IMR-90 (cell line): ENCODE measurements around the gene ZBTB44. TPM values are rescaled to one million over a fixed set of nuclear protein-coding genes. Genes with fewer than 3 reads are reported as not detected.

Experiments used
- ATAC-seq: fragments of 200-7000 bp; cut with Tn5 transposase; 2 replicates; pipeline ENCODE4 v1.9.1; 2020; ENCODE audit warnings: low read depth, mild to moderate bottlenecking, moderate library complexity
- BruUV-seq: library from RNA; stranded (reverse); fragments of 400-500 nt; replicated peaks from 2 replicates; lab custom pipeline; 2021; lab: Mats Ljungman, UMichigan
- CTCF ChIA-PET: fragments of 300-600 bp; formaldehyde crosslinking; extraction: SDS; loops from one replicate; lab custom pipeline; 2021; ENCODE audit warnings: antibody characterized with exemption; lab: Yijun Ruan, JAX
- POLR2A ChIA-PET: fragments of 300-600 bp; sonication (Branson Sonifier 250); formaldehyde crosslinking; loops from one replicate; lab custom pipeline; 2022; ENCODE audit warnings: antibody characterized with exemption; ENCODE audit not compliant: unreplicated experiment; lab: Charles Lee
- DNase-seq: peaks from one replicate; pipeline ENCODE4 v3.0.0; 2013
- H2AFZ ChIP-seq: replicated peaks from 2 replicates; pipeline ENCODE3; 2013; ENCODE audit warnings: low read length, mild to moderate bottlenecking; ENCODE audit not compliant: poor library complexity
- H2AK5ac ChIP-seq: 2 replicates; pipeline ENCODE4 v1.6.1; 2013; ENCODE audit warnings: low read depth, low read length, inconsistent platforms
- H2AK9ac ChIP-seq: replicated peaks from 2 replicates; pipeline ENCODE3; 2013; ENCODE audit warnings: mild to moderate bottlenecking, low read depth, low read length, moderate library complexity; ENCODE audit not compliant: poor library complexity
- H2BK120ac ChIP-seq: 2 replicates; pipeline ENCODE4 v1.6.1; 2013; ENCODE audit warnings: low read depth, low read length, inconsistent platforms
- H2BK15ac ChIP-seq: 3 replicates; pipeline ENCODE4 v1.6.1; 2013; ENCODE audit warnings: low read depth, low read length, inconsistent platforms
- H2BK20ac ChIP-seq: 2 replicates; pipeline ENCODE4 v1.6.1; 2013; ENCODE audit warnings: low read depth, mild to moderate bottlenecking, inconsistent platforms, low read length, moderate library complexity
- H2BK5ac ChIP-seq: 2 replicates; pipeline ENCODE4 v1.6.1; 2013; ENCODE audit warnings: mild to moderate bottlenecking, low read depth, low read length, inconsistent platforms; ENCODE audit not compliant: poor library complexity, severe bottlenecking
- H3K14ac ChIP-seq: replicated peaks from 2 replicates; pipeline ENCODE4 v1.6.1; 2013; ENCODE audit warnings: low read depth, low read length, inconsistent platforms
- H3K18ac ChIP-seq: 2 replicates; pipeline ENCODE4 v1.6.1; 2013; ENCODE audit warnings: low read depth, low read length, control low read depth
- H3K23ac ChIP-seq: 2 replicates; pipeline ENCODE4 v1.6.1; 2013; ENCODE audit warnings: low read depth, low read length, inconsistent platforms
- H3K27ac ChIP-seq: 2 replicates; pipeline ENCODE4 v1.5.1; 2013; ENCODE audit warnings: mild to moderate bottlenecking, control low read depth, low read length; ENCODE audit not compliant: insufficient read depth
- H3K27me3 ChIP-seq: 2 replicates; pipeline ENCODE4 v1.6.1; 2013; ENCODE audit warnings: low read length; ENCODE audit not compliant: control insufficient read depth, insufficient read depth
- H3K36me3 ChIP-seq: 2 replicates; pipeline ENCODE4 v1.6.1; 2013; ENCODE audit warnings: low read length, mixed read lengths; ENCODE audit not compliant: control insufficient read depth, insufficient read depth
- H3K4ac ChIP-seq: 2 replicates; pipeline ENCODE4 v1.6.1; 2013; ENCODE audit warnings: low read depth, low read length, inconsistent platforms
- H3K4me1 ChIP-seq: 2 replicates; pipeline ENCODE4 v1.6.1; 2013; ENCODE audit warnings: low read length, mixed read lengths; ENCODE audit not compliant: control insufficient read depth, insufficient read depth
- H3K4me2 ChIP-seq: 2 replicates; pipeline ENCODE4 v1.6.1; 2013; ENCODE audit warnings: low read depth, mild to moderate bottlenecking, control low read depth, low read length, moderate library complexity
- H3K4me3 ChIP-seq: 2 replicates; pipeline ENCODE4 v1.5.1; 2013; ENCODE audit warnings: low read depth, mild to moderate bottlenecking, control low read depth, low read length, moderate library complexity; ENCODE audit not compliant: insufficient read depth
- H3K56ac ChIP-seq: 2 replicates; pipeline ENCODE4 v1.6.1; 2013; ENCODE audit warnings: low read length, inconsistent platforms; ENCODE audit not compliant: insufficient read depth; ENCODE audit errors: extremely low read depth
- H3K79me1 ChIP-seq, 2 experiments: 2 replicates each; pipeline ENCODE4 v1.6.1; 2013; ENCODE audit warnings: low read length in 2 of 2, inconsistent platforms in 1 of 2, low read depth in 1 of 2
- H3K9ac ChIP-seq: 2 replicates; pipeline ENCODE4 v1.6.1; 2013; ENCODE audit warnings: low read depth, low read length, control low read depth
- H3K9me1 ChIP-seq: 2 replicates; pipeline ENCODE4 v1.6.1; 2013; ENCODE audit warnings: low read length, inconsistent platforms; ENCODE audit not compliant: insufficient read depth
- H3K9me3 ChIP-seq: 2 replicates; pipeline ENCODE4 v1.6.1; 2013; ENCODE audit warnings: low read length; ENCODE audit not compliant: control insufficient read depth, insufficient read depth
- H4K20me1 ChIP-seq: 2 replicates; pipeline ENCODE4 v1.6.1; 2013; ENCODE audit warnings: low read length, inconsistent platforms; ENCODE audit not compliant: insufficient read depth
- H4K5ac ChIP-seq: 2 replicates; pipeline ENCODE4 v1.6.1; 2013; ENCODE audit warnings: mild to moderate bottlenecking, low read depth, low read length, control low read depth
- H4K8ac ChIP-seq, 2 experiments: 2 replicates each; pipeline ENCODE4 v1.6.1; 2013; ENCODE audit warnings: low read depth in 2 of 2, low read length in 2 of 2, control low read depth in 1 of 2, inconsistent platforms in 1 of 2
- H4K91ac ChIP-seq: 2 replicates; pipeline ENCODE4 v1.6.1; 2013; ENCODE audit warnings: low read depth, low read length, inconsistent platforms; ENCODE audit not compliant: insufficient read depth
- BHLHE40 ChIP-seq: fragments of 150-350 bp; IDR thresholded peaks from 2 replicates; pipeline ENCODE4 v1.6.1; 2016; ENCODE audit warnings: mild to moderate bottlenecking, low read depth, low read length
- CHD1 ChIP-seq: IDR thresholded peaks from 2 replicates; pipeline ENCODE4 v1.6.1; 2012; ENCODE audit warnings: low read depth, low read length, improper control_type of control experiment
- CTCF ChIP-seq: conservative IDR thresholded peaks from 2 replicates; pipeline ENCODE4 v1.5.1; 2012; ENCODE audit warnings: mild to moderate bottlenecking, low read depth, low read length, improper control_type of control experiment
- ELK1 ChIP-seq: fragments of 150-350 bp; IDR thresholded peaks from 2 replicates; pipeline ENCODE4 v1.6.1; 2016; ENCODE audit warnings: low read depth, mild to moderate bottlenecking, low read length, moderate library complexity, borderline replicate concordance
- FOS ChIP-seq: fragments of 150-350 bp; IDR thresholded peaks from 2 replicates; pipeline ENCODE4 v1.6.1; 2016; ENCODE audit warnings: low read depth, low read length
- MAFK ChIP-seq: IDR thresholded peaks from 2 replicates; pipeline ENCODE4 v1.6.1; 2012; ENCODE audit warnings: low read depth, low read length, improper control_type of control experiment
- MAZ ChIP-seq: IDR thresholded peaks from 2 replicates; pipeline ENCODE4 v1.6.1; 2012; ENCODE audit warnings: low read depth, mild to moderate bottlenecking, low read length, improper control_type of control experiment, moderate library complexity, borderline replicate concordance
- MXI1 ChIP-seq: IDR thresholded peaks from 2 replicates; pipeline ENCODE4 v1.6.1; 2012; ENCODE audit warnings: low read depth, mild to moderate bottlenecking, low read length, moderate library complexity, borderline replicate concordance
- NFE2L2 ChIP-seq: fragments of 150-350 bp; IDR thresholded peaks from 2 replicates; pipeline ENCODE4 v1.6.1; 2016; ENCODE audit warnings: low read depth, mild to moderate bottlenecking, low read length
- POLR2A ChIP-seq: IDR thresholded peaks from 2 replicates; pipeline ENCODE4 v1.6.1; 2012; ENCODE audit warnings: mild to moderate bottlenecking, low read depth, low read length
- RAD21 ChIP-seq: IDR thresholded peaks from 2 replicates; pipeline ENCODE4 v1.6.1; 2012; ENCODE audit warnings: low read length, improper control_type of control experiment
- RFX5 ChIP-seq: IDR thresholded peaks from 2 replicates; pipeline ENCODE4 v1.8.0; 2012; ENCODE audit warnings: low read depth, mild to moderate bottlenecking, low read length, moderate library complexity
- SMC3 ChIP-seq: fragments of 150-350 bp; IDR thresholded peaks from 2 replicates; pipeline ENCODE4 v1.6.1; 2016; ENCODE audit warnings: low read depth, mild to moderate bottlenecking, antibody characterized with exemption, low read length, moderate library complexity
- WGBS, 2 experiments: methylation state at CpG; one replicate each; pipeline versions ENCODE4 v1.1.5 to v1.1.7; 2013; ENCODE audit warnings: missing lambda C conversion rate in 2 of 2; ENCODE audit not compliant: insufficient read length in 1 of 2; ENCODE audit errors: extremely low coverage in 2 of 2; 5-methylcytosine and 5-hydroxymethylcytosine counted together
- dilution Hi-C: fragments of 300-500 bp; cut with HindIII; formaldehyde crosslinking; loops from one replicate; pipeline ENCODE4 v1.14.3; 2018; ENCODE audit warnings: low sequenced_read_pairs; ENCODE audit not compliant: unreplicated experiment
- in situ Hi-C: fragments of 300-500 bp; cut with MboI; formaldehyde crosslinking; loops from 3 replicates; pipeline ENCODE4 v1.14.3; 2019; ENCODE audit warnings: low sequenced_read_pairs, inconsistent platforms, mixed read lengths
- intact Hi-C: fragments of 100-400 bp; cut with micrococcal nuclease; formaldehyde crosslinking; loops from 2 replicates; pipeline ENCODE4 v1.10.0; 2022
- polyA plus RNA-seq, 3 experiments: library from polyadenylated mRNA; depleted of rRNA; stranded (reverse); fragments of >200 nt; gene quantifications; 2 replicates each; pipeline ENCODE4 v1.2.3, GENCODE V29; 2012; ENCODE audit warnings: low replicate concordance in 1 of 3
- total RNA-seq: library from RNA; depleted of rRNA; stranded (reverse); fragments of >200 nt; gene quantifications from 2 replicates; pipeline ENCODE4 v1.2.3, GENCODE V29; 2012
- TF ChIP-seq, protein P1 (sequence below): fragments of 150-350 bp; IDR thresholded peaks from 2 replicates; pipeline ENCODE4 v1.6.1; 2017; ENCODE audit warnings: mild to moderate bottlenecking, antibody characterized with exemption, low read length, low read depth

Gene ZBTB44
- total and polyA plus RNA-seq, 2 of the 4 experiments (the other 2 are of a cell fraction) = 6.9 to 23.3 TPM

GRCh38 chr11:130217133-130218031 lies 97.3 kb downstream of the ZBTB44 start:
- H4K20me1 ChIP-seq = no peaks in the 10 kb centered on the region
- intact Hi-C loops = loop anchor here (10.0 kb wide), 1 partner anchor 647 kb away; no protein-coding TSS in a partner anchor
- ChIA-PET POLR2A (no interaction called here), CTCF (interaction anchor here (0.6 to 1.7 kb wide), 2 partner anchors 8 to 173 kb away, joined by 3 to 4 read pairs; no protein-coding TSS in a partner anchor)
- no peak overlapping the region for H4K5ac ChIP-seq
- H3K9ac ChIP-seq = no peak overlapping the region
- dilution Hi-C loops = no loop called here
- in situ Hi-C loops = loop anchor here (10.0 to 25.0 kb wide), 2 partner anchors 170 to 647 kb away; no protein-coding TSS in a partner anchor
- no peak overlapping the region for H3K4me3 ChIP-seq
- ATAC-seq (no peak), DNase-seq (no peak)
- no peaks in the 10 kb centered on the region for H3K4me1 ChIP-seq
- H3K56ac ChIP-seq = no peak overlapping the region
- H2BK5ac ChIP-seq = no peak overlapping the region
- no peak overlapping the region for H2BK120ac ChIP-seq
- H3K9me1 ChIP-seq = no peaks in the 10 kb centered on the region
- no peak overlapping the region for H4K91ac ChIP-seq
- no TSS peak for BruUV-seq
- no peak overlapping the region for H3K4ac ChIP-seq
- no peak overlapping the region for H3K14ac ChIP-seq
- H3K18ac ChIP-seq = no peak overlapping the region
- H3K27me3 ChIP-seq = peaks cover 28% of the 10 kb centered on the region
- no peak overlapping the region for H2AK5ac ChIP-seq
- H3K36me3 ChIP-seq = no peaks in the 10 kb centered on the region
- H2BK20ac ChIP-seq = no peak overlapping the region
- H3K9me3 ChIP-seq = no peaks in the 10 kb centered on the region
- no peak overlapping the region for H2AK9ac ChIP-seq
- H3K23ac ChIP-seq = no peak overlapping the region
- no peak overlapping the region for H4K8ac ChIP-seq
- no peak overlapping the region for H2BK15ac ChIP-seq
- no peaks in the 10 kb centered on the region for H3K79me1 ChIP-seq
- 71% methylated on average over 3 of the region's 21 CpGs; no CpG with 5 or more reads in 1 of the 2 experiments for WGBS, 2 experiments
- TF ChIP-seq MXI1 (no peak), RAD21 (no peak), CHD1 (no peak), ELK1 (no peak), MAFK (no peak), CTCF (no peak), SMC3 (no peak), BHLHE40 (no peak), MAZ (no peak), POLR2A (no peak), NFE2L2 (no peak), FOS (no peak), RFX5 (no peak)
- TF ChIP-seq, protein P1, sequence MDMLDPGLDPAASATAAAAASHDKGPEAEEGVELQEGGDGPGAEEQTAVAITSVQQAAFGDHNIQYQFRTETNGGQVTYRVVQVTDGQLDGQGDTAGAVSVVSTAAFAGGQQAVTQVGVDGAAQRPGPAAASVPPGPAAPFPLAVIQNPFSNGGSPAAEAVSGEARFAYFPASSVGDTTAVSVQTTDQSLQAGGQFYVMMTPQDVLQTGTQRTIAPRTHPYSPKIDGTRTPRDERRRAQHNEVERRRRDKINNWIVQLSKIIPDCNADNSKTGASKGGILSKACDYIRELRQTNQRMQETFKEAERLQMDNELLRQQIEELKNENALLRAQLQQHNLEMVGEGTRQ = no peak
- no peak overlapping the region for H3K27ac ChIP-seq
- no peak overlapping the region for H2AFZ ChIP-seq
- H3K4me2 ChIP-seq = no peak overlapping the region
